Mucosa of descending colon (tissue), 3 donors: ENCODE measurements around the gene SETD4. TPM values are rescaled to one million over a fixed set of nuclear protein-coding genes. Genes with fewer than 3 reads are reported as not detected.

Experiments
- ATAC-seq: fragments of 200-7000 bp; cut with Tn5 transposase; one replicate; pipeline ENCODE4 v1.9.1; 2020; ENCODE audit warnings: mild to moderate bottlenecking, moderate library complexity
- DNase-seq, 3 donors: peaks; one replicate each; pipeline ENCODE4 v3.0.0-alpha.2; 2020
- H3K36me3 ChIP-seq: fragments of 200-600 bp; one replicate; pipeline ENCODE4 v1.8.0; 2021; ENCODE audit warnings: low read depth, mild to moderate bottlenecking
- H3K4me1 ChIP-seq: fragments of 200-600 bp; one replicate; pipeline ENCODE4 v1.8.0; 2021; ENCODE audit warnings: low read depth, mild to moderate bottlenecking
- H3K4me3 ChIP-seq: fragments of 200-600 bp; one replicate; pipeline ENCODE4 v1.8.0; 2021; ENCODE audit warnings: mild to moderate bottlenecking
- H3K9me3 ChIP-seq: fragments of 200-600 bp; one replicate; pipeline ENCODE4 v1.8.0; 2021; ENCODE audit warnings: mild to moderate bottlenecking
- intact Hi-C, 2 donors: fragments of 100-400 bp; cut with DNase I in 1 of 2; cut with micrococcal nuclease in 1 of 2; formaldehyde crosslinking; loops; one replicate each; pipeline versions ENCODE4 v1.11.0 to v1.11.1; 2022; cut with DNase I, micrococcal nuclease
- total RNA-seq, 3 donors: library from RNA; stranded (reverse); fragmentation: NEBNext Ultra II Directional in 2 of 3; extraction: Animal tissue kit (Norgen Biotek cat#: 25700) in 2 of 3; gene quantifications; one replicate each; pipeline versions ENCODE4 v1.2.1 to v1.2.4, GENCODE V29; 2021 to 2023
- TF ChIP-seq, protein P1 (sequence below): fragments of 200-600 bp; IDR thresholded peaks from one replicate; pipeline ENCODE4 v1.8.0; 2022; ENCODE audit warnings: antibody characterized with exemption, mild to moderate bottlenecking
- donor health status: DM: no; HTN: no; CAD: no; lungs with moderate emphysema.
- donor health status: DM: no; HTN: no; CAD: no.
- donor health status: DM: no; HTN: yes; CAD: no.

Gene SETD4
- total RNA-seq, 3 donors from 2014 or later: 18.9 to 25.7 (median 21.7) TPM

DNA sequence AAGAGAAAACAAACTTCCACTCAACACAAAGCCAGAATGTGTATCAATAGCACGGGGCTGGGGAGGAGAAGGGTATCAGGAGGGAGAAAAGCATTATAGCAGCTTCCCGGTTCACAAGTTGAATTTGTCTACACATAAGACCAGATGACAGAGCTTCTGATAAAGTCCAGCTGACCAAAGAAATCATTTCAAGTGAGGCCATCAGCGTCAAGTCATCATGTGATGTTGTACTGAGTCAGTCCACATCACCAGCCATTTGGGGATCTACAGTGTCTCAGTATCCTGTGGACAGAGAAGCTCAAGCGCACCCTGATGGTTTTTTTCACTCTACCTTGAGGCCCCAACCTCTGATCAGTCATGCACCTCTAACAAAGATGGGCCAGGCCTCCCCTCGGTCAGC lies 33.0 kb downstream of the SETD4 start:
- ATAC-seq (no peak), DNase-seq (no peak)
- peaks cover 4% of the 10 kb centered on the region for H3K4me1 ChIP-seq
- no peaks in the 10 kb centered on the region for H3K9me3 ChIP-seq
- H3K4me3 ChIP-seq: no peak overlapping the region
- TF ChIP-seq, protein P1, sequence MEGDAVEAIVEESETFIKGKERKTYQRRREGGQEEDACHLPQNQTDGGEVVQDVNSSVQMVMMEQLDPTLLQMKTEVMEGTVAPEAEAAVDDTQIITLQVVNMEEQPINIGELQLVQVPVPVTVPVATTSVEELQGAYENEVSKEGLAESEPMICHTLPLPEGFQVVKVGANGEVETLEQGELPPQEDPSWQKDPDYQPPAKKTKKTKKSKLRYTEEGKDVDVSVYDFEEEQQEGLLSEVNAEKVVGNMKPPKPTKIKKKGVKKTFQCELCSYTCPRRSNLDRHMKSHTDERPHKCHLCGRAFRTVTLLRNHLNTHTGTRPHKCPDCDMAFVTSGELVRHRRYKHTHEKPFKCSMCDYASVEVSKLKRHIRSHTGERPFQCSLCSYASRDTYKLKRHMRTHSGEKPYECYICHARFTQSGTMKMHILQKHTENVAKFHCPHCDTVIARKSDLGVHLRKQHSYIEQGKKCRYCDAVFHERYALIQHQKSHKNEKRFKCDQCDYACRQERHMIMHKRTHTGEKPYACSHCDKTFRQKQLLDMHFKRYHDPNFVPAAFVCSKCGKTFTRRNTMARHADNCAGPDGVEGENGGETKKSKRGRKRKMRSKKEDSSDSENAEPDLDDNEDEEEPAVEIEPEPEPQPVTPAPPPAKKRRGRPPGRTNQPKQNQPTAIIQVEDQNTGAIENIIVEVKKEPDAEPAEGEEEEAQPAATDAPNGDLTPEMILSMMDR: no peak
- H3K36me3 ChIP-seq: no peaks in the 10 kb centered on the region
- intact Hi-C loops: no loop called here

DNA sequence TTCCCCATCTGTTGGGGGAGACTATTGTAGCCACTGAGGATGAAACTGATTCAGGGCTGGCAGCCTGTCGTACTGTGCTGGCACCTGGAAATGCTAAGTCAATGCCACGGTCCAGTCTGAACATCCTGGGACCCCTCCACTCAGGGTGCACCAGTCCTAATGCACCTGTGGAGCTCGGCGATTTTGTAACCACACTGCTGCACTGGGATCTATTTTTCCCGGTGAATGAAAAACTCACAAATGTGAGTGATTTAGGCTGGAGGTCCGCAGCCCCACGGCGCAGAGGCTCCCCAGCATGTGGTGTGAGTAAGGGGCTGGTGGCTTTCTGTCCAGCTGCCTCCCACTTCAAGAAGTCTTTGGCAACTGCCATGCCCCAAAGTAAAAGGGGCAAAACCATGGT lies 35.5 kb downstream of the SETD4 start:
- H3K4me1 ChIP-seq: peaks cover 4% of the 10 kb centered on the region
- H3K9me3 ChIP-seq: no peaks in the 10 kb centered on the region
- TF ChIP-seq, protein P1: no peak
- DNase-seq (no peak), ATAC-seq (no peak)
- intact Hi-C loops: no loop called here
- no peaks in the 10 kb centered on the region for H3K36me3 ChIP-seq
- no peak overlapping the region for H3K4me3 ChIP-seq

GRCh38 chr21:36023092-36023480 lies 37.2 kb downstream of the SETD4 start:
- Histone ChIP-seq H3K4me1 (peaks cover under 1% of the 10 kb centered on the region), H3K4me3 (no peak overlapping the region), H3K36me3 (no peaks in the 10 kb centered on the region), H3K9me3 (no peaks in the 10 kb centered on the region)
- intact Hi-C loops: no loop called here
- ATAC-seq (no peak), DNase-seq (no peak)
- TF ChIP-seq, protein P1: no peak

DNA sequence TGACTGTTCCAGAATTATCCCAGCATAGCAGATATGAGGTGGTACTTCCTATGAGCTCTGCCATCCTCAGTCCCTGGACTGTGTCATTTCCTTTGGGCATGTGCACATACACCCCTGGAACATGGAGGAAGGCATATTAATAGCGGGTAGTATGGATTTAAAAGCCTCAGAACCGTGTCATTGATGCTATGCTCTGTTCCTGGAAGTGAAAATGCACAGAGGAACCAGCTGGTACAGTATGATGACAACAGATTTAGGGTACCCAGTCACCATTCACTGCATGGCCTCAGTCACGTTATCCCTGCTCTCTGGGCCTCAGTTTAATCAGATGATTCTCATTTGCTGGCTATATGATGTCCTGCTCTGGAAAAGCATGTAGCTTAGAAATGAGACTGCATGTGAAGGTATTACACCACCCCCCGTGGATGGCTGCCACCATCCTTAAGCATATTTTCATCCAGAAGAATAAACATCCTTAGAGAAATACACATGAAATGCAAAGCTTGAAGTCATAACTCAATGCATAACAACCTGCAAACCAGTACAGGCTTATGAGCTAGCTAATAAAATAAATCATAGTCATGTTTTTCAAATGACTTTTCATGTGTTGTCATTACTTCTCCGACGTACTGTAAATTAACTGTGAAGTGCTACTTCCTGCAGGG lies 37.8 kb downstream of the SETD4 start:
- TF ChIP-seq, protein P1: no peak
- intact Hi-C loops: no loop called here
- ATAC-seq (no peak), DNase-seq (no peak)
- H3K4me3 ChIP-seq: no peak overlapping the region
- H3K9me3 ChIP-seq: no peaks in the 10 kb centered on the region
- no peaks in the 10 kb centered on the region for H3K4me1 ChIP-seq
- H3K36me3 ChIP-seq: no peaks in the 10 kb centered on the region

DNA sequence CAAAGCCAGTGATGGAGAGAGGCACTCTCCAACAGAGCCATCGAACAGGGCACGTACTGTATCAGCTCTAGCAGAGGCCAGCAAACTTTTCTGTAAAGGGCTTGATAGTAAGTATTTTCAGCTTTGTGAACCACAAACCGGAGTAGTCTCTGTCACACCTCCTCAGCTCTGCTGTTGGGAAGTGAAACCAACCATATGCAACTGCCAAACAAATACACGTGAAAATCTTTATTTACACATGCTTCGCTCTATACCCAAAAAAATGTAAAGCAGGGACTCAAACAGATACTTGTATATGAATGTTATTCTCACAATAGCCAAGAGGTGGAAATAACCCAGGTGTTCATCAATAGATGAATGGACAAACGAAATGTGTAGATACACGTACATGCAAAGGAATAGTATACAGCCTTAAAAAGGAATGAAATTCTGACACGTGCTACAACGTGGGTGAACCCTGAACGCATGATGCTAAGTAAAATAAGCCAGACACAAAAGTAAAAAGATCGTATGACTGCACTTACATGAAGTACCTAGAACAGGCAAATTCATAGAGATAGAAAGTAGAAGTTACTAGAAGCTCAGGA lies 39.0 kb downstream of the SETD4 start:
- DNase-seq (no peak), ATAC-seq (no peak)
- no peaks in the 10 kb centered on the region for H3K36me3 ChIP-seq
- intact Hi-C loops: no loop called here
- no peaks in the 10 kb centered on the region for H3K4me1 ChIP-seq
- no peaks in the 10 kb centered on the region for H3K9me3 ChIP-seq
- H3K4me3 ChIP-seq: no peak overlapping the region
- TF ChIP-seq, protein P1: no peak
